Measurements from ENCODE around the gene KERA.
"Not testable (repeated sequence)": the region's sequence is repeated elsewhere in the genome, so short reads cannot be mapped to it uniquely, and the experiment has no call there.

KERA gene

GRCh38 chr12:91094032-91094662 is 36.3 kb upstream of the KERA start:
- DNase-seq, result peak; percentile 45

GRCh38 chr12:91093341-91093740 is 35.5 kb upstream of the KERA start:
- H2AFZ ChIP-seq (ENCODE audit: low read depth, low read length), result no peak overlapping the region
- no peak overlapping the region for H3K27ac ChIP-seq (ENCODE audit: low read length, poor library complexity, severe bottlenecking)
- peaks cover 33% of the 10 kb centered on the region for H3K9me3 ChIP-seq (ENCODE audit: control insufficient read depth, low read length)
- no peaks in the 10 kb centered on the region for H3K4me1 ChIP-seq (ENCODE audit: control insufficient read depth, insufficient read depth, low read depth, low read length)
- H3K23ac ChIP-seq (ENCODE audit: low read length in 2 of 2), result no peak overlapping the region
- no peaks in the 10 kb centered on the region for H3K27me3 ChIP-seq (ENCODE audit: control insufficient read depth in 1 of 2, insufficient read depth in 1 of 2, low read length in 2 of 2)
- H2BK5ac ChIP-seq (ENCODE audit: low read depth, low read length, poor library complexity, severe bottlenecking), result no peak overlapping the region
- H2BK120ac ChIP-seq (ENCODE audit: low read depth, low read length), result no peak overlapping the region
- no peak overlapping the region for H4K91ac ChIP-seq (ENCODE audit: low read length)
- no peak for DNase-seq
- no peak overlapping the region for H3K9ac ChIP-seq (ENCODE audit: low read length)
- H3K4me3 ChIP-seq (ENCODE audit: insufficient read depth in 1 of 2, low read depth in 1 of 2, low read length in 2 of 2), result no peak overlapping the region
- no peak overlapping the region for H3K14ac ChIP-seq (ENCODE audit: low read length in 2 of 2)
- WGBS, result no CpG with 5 or more reads among the region's 4 CpGs
- no peak overlapping the region for H2BK15ac ChIP-seq (ENCODE audit: low read depth, poor library complexity, severe bottlenecking)
- no peak overlapping the region for H3K4ac ChIP-seq (ENCODE audit: low read depth in 1 of 2, low read length in 2 of 2)
- H3K36me3 ChIP-seq (ENCODE audit: control insufficient read depth in 1 of 2, insufficient read depth in 2 of 2, low read depth in 1 of 2, low read length in 2 of 2), result no peaks in the 10 kb centered on the region
- no peak overlapping the region for H3K4me2 ChIP-seq (ENCODE audit: low read length, poor library complexity, severe bottlenecking)
- H3K79me1 ChIP-seq (replicated peaks; ENCODE audit: low read length, poor library complexity, severe bottlenecking), result no peaks in the 10 kb centered on the region
- no peak overlapping the region for H4K8ac ChIP-seq (ENCODE audit: low read length)
- no peak overlapping the region for H2BK12ac ChIP-seq (ENCODE audit: low read length in 2 of 2)
- no peak overlapping the region for H2AK5ac ChIP-seq (ENCODE audit: low read length, severe bottlenecking)
- no peak overlapping the region for H3K18ac ChIP-seq (ENCODE audit: low read depth in 1 of 2, low read length in 2 of 2)

More at GRCh38 chr12:91094032-91094662, 36.3 kb upstream of the KERA start:
- no peak overlapping the region for H2BK12ac ChIP-seq (ENCODE audit: low read length in 2 of 2)
- no peaks in the 10 kb centered on the region for H3K27me3 ChIP-seq (ENCODE audit: control insufficient read depth in 1 of 2, insufficient read depth in 1 of 2, low read length in 2 of 2)
- H3K27ac ChIP-seq (ENCODE audit: low read length, poor library complexity, severe bottlenecking), result no peak overlapping the region
- peak overlapping the region in 1 of 2 experiments; percentile 55 for H3K4me3 ChIP-seq (ENCODE audit: insufficient read depth in 1 of 2, low read depth in 1 of 2, low read length in 2 of 2)
- no peak overlapping the region for H2BK120ac ChIP-seq (ENCODE audit: low read depth, low read length)
- no peak overlapping the region for H3K18ac ChIP-seq (ENCODE audit: low read depth in 1 of 2, low read length in 2 of 2)
- peaks cover 25% of the 10 kb centered on the region for H3K9me3 ChIP-seq (ENCODE audit: control insufficient read depth, low read length)
- no peak overlapping the region for H3K23ac ChIP-seq (ENCODE audit: low read length in 2 of 2)
- H3K9ac ChIP-seq (ENCODE audit: low read length), result peak overlapping the region; percentile 58
- no peaks in the 10 kb centered on the region for H3K36me3 ChIP-seq (ENCODE audit: control insufficient read depth in 1 of 2, insufficient read depth in 2 of 2, low read depth in 1 of 2, low read length in 2 of 2)
- no peak overlapping the region for H2BK15ac ChIP-seq (ENCODE audit: low read depth, poor library complexity, severe bottlenecking)
- H3K4ac ChIP-seq (ENCODE audit: low read depth in 1 of 2, low read length in 2 of 2), result no peak overlapping the region
- no peak overlapping the region for H3K4me2 ChIP-seq (ENCODE audit: low read length, poor library complexity, severe bottlenecking)
- no peak overlapping the region for H2AFZ ChIP-seq (ENCODE audit: low read depth, low read length)
- H4K91ac ChIP-seq (ENCODE audit: low read length), result no peak overlapping the region
- no peaks in the 10 kb centered on the region for H3K4me1 ChIP-seq (ENCODE audit: control insufficient read depth, insufficient read depth, low read depth, low read length)
- no peaks in the 10 kb centered on the region for H3K79me1 ChIP-seq (replicated peaks; ENCODE audit: low read length, poor library complexity, severe bottlenecking)
- no peak overlapping the region for H3K14ac ChIP-seq (ENCODE audit: low read length in 2 of 2)
- no peak overlapping the region for H2AK5ac ChIP-seq (ENCODE audit: low read length, severe bottlenecking)
- H2BK5ac ChIP-seq (ENCODE audit: low read depth, low read length, poor library complexity, severe bottlenecking), result no peak overlapping the region
- no peak overlapping the region for H4K8ac ChIP-seq (ENCODE audit: low read length)

- no peak overlapping the region for H3K27ac ChIP-seq (ENCODE audit: low read length, poor library complexity, severe bottlenecking)
- no peaks in the 10 kb centered on the region for H3K36me3 ChIP-seq (ENCODE audit: control insufficient read depth in 1 of 2, insufficient read depth in 2 of 2, low read depth in 1 of 2, low read length in 2 of 2)
- H2BK5ac ChIP-seq (ENCODE audit: low read depth, low read length, poor library complexity, severe bottlenecking), result no peak overlapping the region
- H3K9ac ChIP-seq (ENCODE audit: low read length), result no peak overlapping the region
- peak overlapping the region; percentile 19 to 38 for H3K18ac ChIP-seq (ENCODE audit: low read depth in 1 of 2, low read length in 2 of 2)
- WGBS, result 69% methylated on average over 4 of the region's 6 CpGs
- no peaks in the 10 kb centered on the region for H3K4me1 ChIP-seq (ENCODE audit: control insufficient read depth, insufficient read depth, low read depth, low read length)
- no peak overlapping the region for H2AK5ac ChIP-seq (ENCODE audit: low read length, severe bottlenecking)
- H2BK12ac ChIP-seq (ENCODE audit: low read length in 2 of 2), result peak overlapping the region; percentile 39 to 55
- H3K14ac ChIP-seq (ENCODE audit: low read length in 2 of 2), result no peak overlapping the region
- H4K91ac ChIP-seq (ENCODE audit: low read length), result no peak overlapping the region
- no peak overlapping the region for H3K23ac ChIP-seq (ENCODE audit: low read length in 2 of 2)
- no peaks in the 10 kb centered on the region for H3K79me1 ChIP-seq (replicated peaks; ENCODE audit: low read length, poor library complexity, severe bottlenecking)
- H3K4me2 ChIP-seq (ENCODE audit: low read length, poor library complexity, severe bottlenecking), result no peak overlapping the region
- peaks cover 41% of the 10 kb centered on the region for H3K9me3 ChIP-seq (ENCODE audit: control insufficient read depth, low read length)
- H2BK120ac ChIP-seq (ENCODE audit: low read depth, low read length), result no peak overlapping the region
- no peak overlapping the region for H2AFZ ChIP-seq (ENCODE audit: low read depth, low read length)
- no peak overlapping the region for H3K4ac ChIP-seq (ENCODE audit: low read depth in 1 of 2, low read length in 2 of 2)
- no peak overlapping the region for H3K4me3 ChIP-seq (ENCODE audit: insufficient read depth in 1 of 2, low read depth in 1 of 2, low read length in 2 of 2)
- peak overlapping the region; percentile 15 for H2BK15ac ChIP-seq (ENCODE audit: low read depth, poor library complexity, severe bottlenecking)
- no peak for DNase-seq
- no peaks in the 10 kb centered on the region for H3K27me3 ChIP-seq (ENCODE audit: control insufficient read depth in 1 of 2, insufficient read depth in 1 of 2, low read length in 2 of 2)
- peak overlapping the region; percentile 3 for H4K8ac ChIP-seq (ENCODE audit: low read length)
Measured at GRCh38 chr12:91091916-91092715, 34.3 kb upstream of the KERA start.

- H3K4ac ChIP-seq (ENCODE audit: low read depth in 1 of 2, low read length in 2 of 2); H3K4me2 ChIP-seq (ENCODE audit: low read length, poor library complexity, severe bottlenecking); H3K27me3 ChIP-seq (ENCODE audit: control insufficient read depth in 1 of 2, insufficient read depth in 1 of 2, low read length in 2 of 2); H2AK5ac ChIP-seq (ENCODE audit: low read length, severe bottlenecking); H2AFZ ChIP-seq (ENCODE audit: low read depth, low read length); H3K27ac ChIP-seq (ENCODE audit: low read length, poor library complexity, severe bottlenecking); H3K18ac ChIP-seq (ENCODE audit: low read depth in 1 of 2, low read length in 2 of 2); H3K14ac ChIP-seq (ENCODE audit: low read length in 2 of 2); H2BK5ac ChIP-seq (ENCODE audit: low read depth, low read length, poor library complexity, severe bottlenecking); H4K91ac ChIP-seq (ENCODE audit: low read length); H2BK120ac ChIP-seq (ENCODE audit: low read depth, low read length); H2BK15ac ChIP-seq (ENCODE audit: low read depth, poor library complexity, severe bottlenecking); H3K36me3 ChIP-seq (ENCODE audit: control insufficient read depth in 1 of 2, insufficient read depth in 2 of 2, low read depth in 1 of 2, low read length in 2 of 2); H3K9ac ChIP-seq (ENCODE audit: low read length); H3K23ac ChIP-seq (ENCODE audit: low read length in 2 of 2); H3K4me3 ChIP-seq (ENCODE audit: insufficient read depth in 1 of 2, low read depth in 1 of 2, low read length in 2 of 2); H4K8ac ChIP-seq (ENCODE audit: low read length); H3K79me1 ChIP-seq (replicated peaks; ENCODE audit: low read length, poor library complexity, severe bottlenecking); H2BK12ac ChIP-seq (ENCODE audit: low read length in 2 of 2); H3K4me1 ChIP-seq (ENCODE audit: control insufficient read depth, insufficient read depth, low read depth, low read length): not testable (repeated sequence)
- WGBS, result 88% methylated on average over 2 of the region's 2 CpGs
- peak; percentile 42 for DNase-seq
- H3K9me3 ChIP-seq (ENCODE audit: control insufficient read depth, low read length), result peaks cover 43% of the 10 kb centered on the region
Measured at GRCh38 chr12:91089953-91090352, 32.1 kb upstream of the KERA start.

All from mesenchymal stem cell (in vitro differentiated cells and primary cell).